Endodermal cell (in vitro differentiated cells): ENCODE results near the gene RSBN1L. TPM values are rescaled to one million over a fixed set of nuclear protein-coding genes. Genes with fewer than 3 reads are reported as not detected.

Experiments
- DNase-seq: peaks from one replicate; pipeline ENCODE4 v3.0.0-alpha.2; 2017
- H3K27ac ChIP-seq: 2 replicates; pipeline ENCODE4 v1.5.1; 2013; ENCODE audit warnings: mild to moderate bottlenecking, low read depth, low read length, moderate library complexity
- H3K27me3 ChIP-seq: 2 replicates; pipeline ENCODE4 v1.6.1; 2013; ENCODE audit warnings: mild to moderate bottlenecking, low read length, moderate library complexity; ENCODE audit not compliant: insufficient read depth, control insufficient read depth, poor library complexity, severe bottlenecking
- H3K36me3 ChIP-seq: 2 replicates; pipeline ENCODE4 v1.7.0; 2013; ENCODE audit warnings: mild to moderate bottlenecking, low read length, moderate library complexity; ENCODE audit not compliant: control insufficient read depth, insufficient read depth
- H3K4me1 ChIP-seq: one replicate; pipeline ENCODE4 v1.7.0; 2013; ENCODE audit warnings: low read length; ENCODE audit not compliant: control insufficient read depth, insufficient read depth
- H3K4me3 ChIP-seq: 2 replicates; pipeline ENCODE4 v1.5.1; 2013; ENCODE audit warnings: mild to moderate bottlenecking, low read length, moderate library complexity
- H3K9ac ChIP-seq: 2 replicates; pipeline ENCODE4 v1.6.1; 2013; ENCODE audit warnings: mild to moderate bottlenecking, low read length, moderate library complexity; ENCODE audit not compliant: poor library complexity, severe bottlenecking; ENCODE audit errors: extremely low read depth
- H3K9me3 ChIP-seq: 2 replicates; pipeline ENCODE4 v1.6.1; 2013; ENCODE audit warnings: mild to moderate bottlenecking, low read length, moderate library complexity; ENCODE audit not compliant: control insufficient read depth
- H3K27ac Mint-ChIP-seq: 2 replicates; pipeline ENCODE4 v1.8.0; 2020; ENCODE audit warnings: mixed read lengths
- H3K27me3 Mint-ChIP-seq: 2 replicates; pipeline ENCODE4 v1.8.0; 2021; ENCODE audit warnings: mild to moderate bottlenecking, mixed read lengths; ENCODE audit not compliant: insufficient read depth
- H3K36me3 Mint-ChIP-seq: 2 replicates; pipeline ENCODE4 v1.8.0; 2020; ENCODE audit warnings: low read depth, mixed read lengths
- H3K4me1 Mint-ChIP-seq: 2 replicates; pipeline ENCODE4 v1.8.0; 2020; ENCODE audit warnings: mixed read lengths
- H3K4me3 Mint-ChIP-seq: 2 replicates; pipeline ENCODE4 v1.8.0; 2020; ENCODE audit warnings: mild to moderate bottlenecking, moderate library complexity, mixed read lengths
- H3K9me3 Mint-ChIP-seq: 2 replicates; pipeline ENCODE4 v1.8.0; 2020; ENCODE audit warnings: mild to moderate bottlenecking, mixed read lengths
- WGBS, 2 experiments: methylation state at CpG; one replicate each; pipeline versions ENCODE4 v1.1.5 to v1.1.7; 2013; ENCODE audit warnings: missing lambda C conversion rate in 2 of 2, mixed read lengths in 1 of 2; ENCODE audit not compliant: insufficient coverage in 1 of 2, insufficient read length in 1 of 2; 5-methylcytosine and 5-hydroxymethylcytosine counted together
- total RNA-seq, 2 donors: library from RNA; stranded (reverse); fragmentation: NEBNext Ultra II Directional in 1 of 2; extraction: Animal tissue kit (Norgen Biotek cat#: 25700) in 1 of 2; gene quantifications; 2 replicates in 1 of 2; 3 replicates in 1 of 2; pipeline ENCODE4 v1.2.1, GENCODE V29; 2021
- TF ChIP-seq, protein P1 (sequence below): fragments of 200-600 bp; sonication (generic); conservative IDR thresholded peaks from 2 replicates; pipeline ENCODE4 v1.5.0; 2021; ENCODE audit warnings: antibody characterized with exemption, mild to moderate bottlenecking

The RSBN1L gene
- total RNA-seq, 2 donors from 2014 or later = 17.6 to 19.9 TPM

DNA sequence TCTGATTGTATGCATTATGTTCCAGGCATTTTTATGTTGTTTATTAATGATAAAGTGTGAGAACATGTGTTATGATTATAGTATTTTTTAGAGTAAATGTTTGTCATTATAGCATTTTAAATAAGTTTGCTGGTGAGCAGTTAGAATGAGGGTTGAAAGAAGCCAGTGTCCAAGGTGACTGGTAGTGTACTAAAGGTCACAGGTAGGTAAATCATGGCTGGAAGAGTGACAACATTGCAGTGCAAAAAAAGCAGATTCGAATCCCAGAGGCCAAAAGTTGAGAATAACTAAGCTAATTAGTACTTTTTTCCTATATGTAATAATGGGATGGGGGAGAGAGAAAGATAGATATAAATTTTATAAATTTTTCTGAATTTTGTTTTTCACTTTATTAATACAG is 44.0 kb downstream of the RSBN1L start:
- H3K4me1 ChIP-seq = no peaks in the 10 kb centered on the region
- no peak overlapping the region for H3K4me3 ChIP-seq
- peaks cover 23% of the 10 kb centered on the region for H3K36me3 ChIP-seq
- H3K27me3 Mint-ChIP-seq = no peaks in the 10 kb centered on the region
- no peaks in the 10 kb centered on the region for H3K9me3 ChIP-seq
- TF ChIP-seq, protein P1, sequence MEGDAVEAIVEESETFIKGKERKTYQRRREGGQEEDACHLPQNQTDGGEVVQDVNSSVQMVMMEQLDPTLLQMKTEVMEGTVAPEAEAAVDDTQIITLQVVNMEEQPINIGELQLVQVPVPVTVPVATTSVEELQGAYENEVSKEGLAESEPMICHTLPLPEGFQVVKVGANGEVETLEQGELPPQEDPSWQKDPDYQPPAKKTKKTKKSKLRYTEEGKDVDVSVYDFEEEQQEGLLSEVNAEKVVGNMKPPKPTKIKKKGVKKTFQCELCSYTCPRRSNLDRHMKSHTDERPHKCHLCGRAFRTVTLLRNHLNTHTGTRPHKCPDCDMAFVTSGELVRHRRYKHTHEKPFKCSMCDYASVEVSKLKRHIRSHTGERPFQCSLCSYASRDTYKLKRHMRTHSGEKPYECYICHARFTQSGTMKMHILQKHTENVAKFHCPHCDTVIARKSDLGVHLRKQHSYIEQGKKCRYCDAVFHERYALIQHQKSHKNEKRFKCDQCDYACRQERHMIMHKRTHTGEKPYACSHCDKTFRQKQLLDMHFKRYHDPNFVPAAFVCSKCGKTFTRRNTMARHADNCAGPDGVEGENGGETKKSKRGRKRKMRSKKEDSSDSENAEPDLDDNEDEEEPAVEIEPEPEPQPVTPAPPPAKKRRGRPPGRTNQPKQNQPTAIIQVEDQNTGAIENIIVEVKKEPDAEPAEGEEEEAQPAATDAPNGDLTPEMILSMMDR = no peak
- DNase-seq = no peak
- H3K4me3 Mint-ChIP-seq = no peak overlapping the region
- H3K27ac ChIP-seq = no peak overlapping the region
- no peak overlapping the region for H3K27ac Mint-ChIP-seq
- H3K9me3 Mint-ChIP-seq = no peaks in the 10 kb centered on the region
- H3K27me3 ChIP-seq = no peaks in the 10 kb centered on the region
- peaks cover 5% of the 10 kb centered on the region for H3K4me1 Mint-ChIP-seq
- no peak overlapping the region for H3K9ac ChIP-seq
- H3K36me3 Mint-ChIP-seq = peaks cover 35% of the 10 kb centered on the region
- WGBS, 2 experiments = 100% methylated on average over 1 of the region's 1 CpG; no CpG with 5 or more reads in 1 of the 2 experiments

DNA sequence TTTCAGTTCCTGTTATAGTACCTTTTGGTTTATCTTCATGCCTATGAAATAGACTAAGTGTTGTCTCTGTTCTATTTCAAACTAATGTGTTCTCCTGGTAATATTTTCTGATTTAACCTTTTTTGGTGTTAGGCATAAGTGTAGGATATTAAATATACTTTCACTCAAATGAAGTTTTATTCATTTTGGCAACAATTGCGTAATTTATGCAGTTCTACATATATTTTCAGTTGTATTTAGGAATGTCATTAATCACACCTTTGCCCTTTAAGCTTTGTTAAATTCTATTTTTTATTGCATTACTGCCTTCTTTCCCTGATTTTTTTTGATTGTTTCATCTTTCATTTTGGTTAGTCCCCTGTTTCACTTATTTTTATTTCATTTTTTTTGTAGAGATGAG is 47.3 kb downstream of the RSBN1L start:
- Mint-ChIP-seq H3K4me1 (peaks cover 5% of the 10 kb centered on the region), H3K4me3 (no peak overlapping the region), H3K9me3 (peaks cover 8% of the 10 kb centered on the region), H3K36me3 (peaks cover 47% of the 10 kb centered on the region), H3K27me3 (no peaks in the 10 kb centered on the region), H3K27ac (no peak overlapping the region)
- Histone ChIP-seq H3K27me3 (no peaks in the 10 kb centered on the region), H3K27ac (no peak overlapping the region), H3K4me3 (no peak overlapping the region), H3K9ac (no peak overlapping the region), H3K4me1 (no peaks in the 10 kb centered on the region), H3K9me3 (peaks cover 11% of the 10 kb centered on the region), H3K36me3 (peaks cover 16% of the 10 kb centered on the region)
- TF ChIP-seq, protein P1 = no peak
- WGBS, 2 experiments = 83% methylated on average over 1 of the region's 1 CpG; no CpG with 5 or more reads in 1 of the 2 experiments
- no peak for DNase-seq

DNA sequence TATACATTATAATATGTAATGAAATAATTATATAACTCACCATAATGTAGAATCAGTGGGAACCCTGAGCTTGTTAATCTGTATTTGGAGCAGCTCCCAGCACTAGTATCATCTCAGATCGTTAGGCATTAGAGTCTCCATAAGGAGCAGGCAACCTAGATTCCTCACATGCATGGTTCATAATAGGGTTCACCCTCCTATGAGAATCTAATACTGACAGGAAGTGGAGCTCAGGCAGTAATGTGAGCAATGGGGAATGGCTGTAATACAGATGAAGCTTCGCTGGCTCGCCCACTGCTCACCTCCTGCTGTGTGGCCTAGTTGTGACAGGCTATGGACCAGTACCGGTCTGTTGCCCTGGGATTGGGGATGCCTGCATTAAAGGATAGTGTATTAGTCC is 49.5 kb downstream of the RSBN1L start:
- no peak overlapping the region for H3K9ac ChIP-seq
- no peak for DNase-seq
- TF ChIP-seq, protein P1 = no peak
- H3K27ac ChIP-seq = no peak overlapping the region
- H3K36me3 ChIP-seq = peaks cover 15% of the 10 kb centered on the region
- Mint-ChIP-seq H3K4me3 (no peak overlapping the region), H3K4me1 (no peaks in the 10 kb centered on the region), H3K9me3 (peaks cover 8% of the 10 kb centered on the region), H3K27ac (no peak overlapping the region), H3K36me3 (peaks cover 53% of the 10 kb centered on the region), H3K27me3 (no peaks in the 10 kb centered on the region)
- no peak overlapping the region for H3K4me3 ChIP-seq
- no peaks in the 10 kb centered on the region for H3K27me3 ChIP-seq
- 96 to 97% methylated on average over 3 to 4 of the region's 4 CpGs for WGBS, 2 experiments
- no peaks in the 10 kb centered on the region for H3K4me1 ChIP-seq
- H3K9me3 ChIP-seq = peaks cover 11% of the 10 kb centered on the region
